ENCODE measurements around the gene RMDN2. TPM values are rescaled to one million over a fixed set of nuclear protein-coding genes. Genes with fewer than 3 reads are reported as not detected.

The RMDN2 gene
- total RNA-seq, 2 experiments from 2014 or later: 2.3 to 3.0 TPM

GRCh38 chr2:37907501-37908225, 17.4 kb upstream of the RMDN2 start:
- no peak overlapping the region for H3K4me3 Mint-ChIP-seq
- no peak for ATAC-seq (ENCODE audit: low read depth)
- H3K9me3 Mint-ChIP-seq: peaks cover 1% of the 10 kb centered on the region
- POLR2A ChIA-PET: no interaction called here
- no peak for DNase-seq
- H3K4me1 Mint-ChIP-seq: no peaks in the 10 kb centered on the region
- H3K27me3 Mint-ChIP-seq: peaks cover 14% of the 10 kb centered on the region
- H3K27ac Mint-ChIP-seq: no peak overlapping the region
- H3K36me3 Mint-ChIP-seq: no peaks in the 10 kb centered on the region

GRCh38 chr2:37911296-37911873, 13.7 kb upstream of the RMDN2 start:
- no peaks in the 10 kb centered on the region for H3K4me1 Mint-ChIP-seq
- no peaks in the 10 kb centered on the region for H3K36me3 Mint-ChIP-seq
- H3K27me3 Mint-ChIP-seq: peaks cover 11% of the 10 kb centered on the region
- no peaks in the 10 kb centered on the region for H3K9me3 Mint-ChIP-seq
- no peak for ATAC-seq (ENCODE audit: low read depth)
- DNase-seq: no peak
- no peak overlapping the region for H3K4me3 Mint-ChIP-seq
- POLR2A ChIA-PET: no interaction called here
- no peak overlapping the region for H3K27ac Mint-ChIP-seq

GRCh38 chr2:37912056-37912455, 13.0 kb upstream of the RMDN2 start:
- H3K9me3 Mint-ChIP-seq: no peaks in the 10 kb centered on the region
- ATAC-seq (ENCODE audit: low read depth): no peak
- H3K27ac Mint-ChIP-seq: no peak overlapping the region
- DNase-seq: no peak
- H3K36me3 Mint-ChIP-seq: no peaks in the 10 kb centered on the region
- H3K27me3 Mint-ChIP-seq: peaks cover 11% of the 10 kb centered on the region
- POLR2A ChIA-PET: no interaction called here
- H3K4me1 Mint-ChIP-seq: no peaks in the 10 kb centered on the region
- no peak overlapping the region for H3K4me3 Mint-ChIP-seq

GRCh38 chr2:37912616-37913015, 12.5 kb upstream of the RMDN2 start:
- Mint-ChIP-seq H3K27me3 (peaks cover 11% of the 10 kb centered on the region), H3K4me3 (no peak overlapping the region), H3K9me3 (no peaks in the 10 kb centered on the region), H3K4me1 (no peaks in the 10 kb centered on the region), H3K36me3 (no peaks in the 10 kb centered on the region), H3K27ac (no peak overlapping the region)
- ATAC-seq (ENCODE audit: low read depth) (no peak), DNase-seq (no peak)
- POLR2A ChIA-PET: no interaction called here

- POLR2A ChIA-PET: no interaction called here
- no peak for ATAC-seq (ENCODE audit: low read depth)
- Mint-ChIP-seq H3K9me3 (no peaks in the 10 kb centered on the region), H3K27ac (no peak overlapping the region), H3K36me3 (no peaks in the 10 kb centered on the region), H3K27me3 (peaks cover 17% of the 10 kb centered on the region), H3K4me3 (no peak overlapping the region), H3K4me1 (peaks cover 4% of the 10 kb centered on the region)
- no peak for DNase-seq
Measured at GRCh38 chr2:37914340-37914739, 10.7 kb upstream of the RMDN2 start.

GRCh38 chr2:37915773-37916172, 9.3 kb upstream of the RMDN2 start:
- no peak for DNase-seq
- Mint-ChIP-seq H3K9me3 (no peaks in the 10 kb centered on the region), H3K4me1 (peaks cover 4% of the 10 kb centered on the region), H3K4me3 (no peak overlapping the region), H3K27me3 (peaks cover 25% of the 10 kb centered on the region), H3K36me3 (no peaks in the 10 kb centered on the region), H3K27ac (no peak overlapping the region)
- no peak for ATAC-seq (ENCODE audit: low read depth)
- POLR2A ChIA-PET: no interaction called here

- Mint-ChIP-seq H3K27ac (no peak overlapping the region), H3K4me3 (no peak overlapping the region), H3K4me1 (peaks cover 4% of the 10 kb centered on the region), H3K36me3 (no peaks in the 10 kb centered on the region), H3K9me3 (no peaks in the 10 kb centered on the region), H3K27me3 (peaks cover 25% of the 10 kb centered on the region)
- POLR2A ChIA-PET: no interaction called here
- DNase-seq (no peak), ATAC-seq (ENCODE audit: low read depth) (no peak)
Measured at GRCh38 chr2:37916512-37917082, 8.5 kb upstream of the RMDN2 start.

- Mint-ChIP-seq H3K27me3 (peaks cover 34% of the 10 kb centered on the region), H3K36me3 (peaks cover 1% of the 10 kb centered on the region), H3K4me1 (peaks cover 7% of the 10 kb centered on the region), H3K4me3 (no peak overlapping the region), H3K9me3 (no peaks in the 10 kb centered on the region), H3K27ac (no peak overlapping the region)
- DNase-seq (no peak), ATAC-seq (ENCODE audit: low read depth) (no peak)
- POLR2A ChIA-PET: no interaction called here
Measured at GRCh38 chr2:37917281-37918228, 7.5 kb upstream of the RMDN2 start.

- ATAC-seq (ENCODE audit: low read depth) (no peak), DNase-seq (no peak)
- Mint-ChIP-seq H3K36me3 (peaks cover 1% of the 10 kb centered on the region), H3K27me3 (peaks cover 41% of the 10 kb centered on the region), H3K9me3 (no peaks in the 10 kb centered on the region), H3K4me1 (peaks cover 8% of the 10 kb centered on the region), H3K4me3 (no peak overlapping the region), H3K27ac (no peak overlapping the region)
- POLR2A ChIA-PET: no interaction called here
Measured at GRCh38 chr2:37918742-37919186, 6.3 kb upstream of the RMDN2 start.

- no peaks in the 10 kb centered on the region for H3K9me3 Mint-ChIP-seq
- ATAC-seq (ENCODE audit: low read depth) (no peak), DNase-seq (no peak)
- POLR2A ChIA-PET: no interaction called here
- H3K36me3 Mint-ChIP-seq: peaks cover 1% of the 10 kb centered on the region
- H3K4me3 Mint-ChIP-seq: no peak overlapping the region
- peaks cover 14% of the 10 kb centered on the region for H3K4me1 Mint-ChIP-seq
- no peak overlapping the region for H3K27ac Mint-ChIP-seq
- H3K27me3 Mint-ChIP-seq: peaks cover 39% of the 10 kb centered on the region
Measured at GRCh38 chr2:37919631-37920032, 5.5 kb upstream of the RMDN2 start.

- no peak overlapping the region for H3K27ac Mint-ChIP-seq
- DNase-seq (no peak), ATAC-seq (ENCODE audit: low read depth) (no peak)
- no peaks in the 10 kb centered on the region for H3K9me3 Mint-ChIP-seq
- POLR2A ChIA-PET: no interaction called here
- H3K4me1 Mint-ChIP-seq: peaks cover 16% of the 10 kb centered on the region
- peaks cover 39% of the 10 kb centered on the region for H3K27me3 Mint-ChIP-seq
- H3K36me3 Mint-ChIP-seq: peaks cover 1% of the 10 kb centered on the region
- no peak overlapping the region for H3K4me3 Mint-ChIP-seq
Measured at GRCh38 chr2:37920570-37920969, 4.5 kb upstream of the RMDN2 start.

- Mint-ChIP-seq H3K4me3 (no peak overlapping the region), H3K36me3 (peaks cover 1% of the 10 kb centered on the region), H3K9me3 (no peaks in the 10 kb centered on the region), H3K27me3 (peaks cover 39% of the 10 kb centered on the region), H3K4me1 (peaks cover 16% of the 10 kb centered on the region), H3K27ac (no peak overlapping the region)
- DNase-seq (no peak), ATAC-seq (ENCODE audit: low read depth) (no peak)
- POLR2A ChIA-PET: interaction anchor here (0.7 kb wide), 1 partner anchor 19 kb away, joined by 4 read pairs; no protein-coding TSS in a partner anchor
Measured at GRCh38 chr2:37921781-37922180, 3.3 kb upstream of the RMDN2 start.

- ATAC-seq (ENCODE audit: low read depth) (no peak), DNase-seq (no peak)
- peaks cover 18% of the 10 kb centered on the region for H3K4me1 Mint-ChIP-seq
- peaks cover 1% of the 10 kb centered on the region for H3K36me3 Mint-ChIP-seq
- H3K9me3 Mint-ChIP-seq: no peaks in the 10 kb centered on the region
- no peak overlapping the region for H3K27ac Mint-ChIP-seq
- H3K27me3 Mint-ChIP-seq: peaks cover 38% of the 10 kb centered on the region
- POLR2A ChIA-PET: interaction anchor here (1.9 kb wide), 1 partner anchor 153 kb away, joined by 6 read pairs; the partner anchor contains the start of gene CYP1B1
- no peak overlapping the region for H3K4me3 Mint-ChIP-seq
Measured at GRCh38 chr2:37923308-37924055, 1.6 kb upstream of the RMDN2 start.

Measured in activated naive CD8-positive, alpha-beta T cell treated with anti-CD3 and anti-CD28 coated beads, Interleukin-2, amount 10 ng/mL, durations not matched to agents 7 days and 5 days (primary cell).